GM21381 (cell line): ENCODE measurements around the gene MRPL40.

ENCODE experiments used
- ATAC-seq: cut with Tn5 transposase; IDR thresholded peaks from one replicate; pipeline ENCODE4 v1.9.1; 2021; ENCODE audit warnings: mild to moderate bottlenecking, moderate library complexity; ENCODE audit not compliant: unreplicated experiment

MRPL40 gene

GRCh38 chr22:19457828-19458428 is 25.6 kb downstream of the MRPL40 start:
- ATAC-seq = no peak

- no peak for ATAC-seq
Measured at GRCh38 chr22:19460036-19460435, 27.7 kb downstream of the MRPL40 start.

- no peak for ATAC-seq
Measured at GRCh38 chr22:19461506-19461905, 29.2 kb downstream of the MRPL40 start.

DNA sequence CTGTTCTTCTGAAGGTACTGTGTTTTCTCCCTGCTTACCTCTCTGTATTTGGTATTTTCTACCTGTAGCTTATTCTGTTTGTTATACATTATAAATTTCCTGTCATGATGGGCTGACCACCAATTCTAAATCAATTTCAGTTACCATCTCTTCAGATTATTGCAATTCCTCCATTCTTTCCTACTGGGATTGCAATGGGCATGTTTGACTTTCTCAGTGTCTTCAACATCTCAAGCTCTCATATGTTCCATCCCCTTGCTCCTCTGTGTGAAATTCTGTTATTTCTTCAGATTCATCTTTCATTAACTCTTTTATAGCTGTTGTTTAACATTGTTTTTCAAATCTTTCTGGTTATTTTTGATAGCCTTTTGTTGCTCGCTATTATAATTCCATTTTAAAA is 30.7 kb downstream of the MRPL40 start:
- no peak for ATAC-seq

GRCh38 chr22:19463491-19464469 is 31.4 kb downstream of the MRPL40 start:
- no peak for ATAC-seq

DNA sequence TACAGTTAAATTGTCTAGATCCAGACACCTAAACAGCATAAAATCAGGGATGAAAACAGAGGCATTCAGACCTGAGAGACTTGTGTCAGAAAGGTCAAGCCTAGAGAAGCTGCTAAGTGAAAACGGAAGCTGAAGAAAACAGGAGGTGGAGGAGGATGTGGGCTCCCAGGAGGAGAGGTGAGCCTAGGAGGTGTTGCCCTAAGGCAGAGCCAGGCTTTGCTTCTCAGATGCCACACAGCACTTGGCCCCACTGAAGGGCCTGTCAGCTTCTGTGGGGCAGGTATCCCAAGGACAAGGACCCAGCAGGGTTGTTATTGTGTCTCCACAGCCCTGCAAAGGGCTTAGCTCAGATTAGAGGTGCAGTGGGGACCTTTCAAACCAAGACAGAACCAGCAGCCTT is 32.2 kb downstream of the MRPL40 start:
- ATAC-seq = no peak

- no peak for ATAC-seq
Measured at GRCh38 chr22:19464975-19465374, 32.6 kb downstream of the MRPL40 start.

DNA sequence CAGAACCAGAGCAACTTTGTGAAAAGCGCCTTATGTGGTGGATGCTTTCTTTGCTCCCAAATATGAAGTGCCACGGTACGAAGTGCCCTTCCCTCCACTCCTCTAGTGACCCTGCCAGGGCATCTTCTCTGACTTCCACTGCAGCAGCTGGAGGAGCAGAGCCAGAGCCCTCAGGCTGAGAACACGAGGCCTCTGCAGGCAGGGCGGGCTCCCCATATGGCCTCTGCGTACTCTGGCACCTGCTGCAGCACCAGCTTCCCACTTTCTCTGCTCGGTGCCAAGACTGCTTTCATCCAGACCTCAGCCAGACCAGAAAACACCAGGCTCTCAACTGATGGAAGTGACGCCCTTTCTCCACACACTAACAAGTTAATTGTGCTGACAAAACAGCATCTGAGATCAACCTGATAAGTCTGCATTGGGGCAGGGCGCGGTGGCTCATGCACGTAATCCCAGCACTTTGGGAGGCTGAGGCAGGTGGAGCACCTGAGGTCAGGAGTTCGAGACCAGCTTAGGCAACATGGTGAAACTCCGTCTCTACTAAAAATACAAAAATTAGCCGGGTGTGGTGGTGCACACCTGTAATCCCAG is 33.9 kb downstream of the MRPL40 start:
- no peak for ATAC-seq

DNA sequence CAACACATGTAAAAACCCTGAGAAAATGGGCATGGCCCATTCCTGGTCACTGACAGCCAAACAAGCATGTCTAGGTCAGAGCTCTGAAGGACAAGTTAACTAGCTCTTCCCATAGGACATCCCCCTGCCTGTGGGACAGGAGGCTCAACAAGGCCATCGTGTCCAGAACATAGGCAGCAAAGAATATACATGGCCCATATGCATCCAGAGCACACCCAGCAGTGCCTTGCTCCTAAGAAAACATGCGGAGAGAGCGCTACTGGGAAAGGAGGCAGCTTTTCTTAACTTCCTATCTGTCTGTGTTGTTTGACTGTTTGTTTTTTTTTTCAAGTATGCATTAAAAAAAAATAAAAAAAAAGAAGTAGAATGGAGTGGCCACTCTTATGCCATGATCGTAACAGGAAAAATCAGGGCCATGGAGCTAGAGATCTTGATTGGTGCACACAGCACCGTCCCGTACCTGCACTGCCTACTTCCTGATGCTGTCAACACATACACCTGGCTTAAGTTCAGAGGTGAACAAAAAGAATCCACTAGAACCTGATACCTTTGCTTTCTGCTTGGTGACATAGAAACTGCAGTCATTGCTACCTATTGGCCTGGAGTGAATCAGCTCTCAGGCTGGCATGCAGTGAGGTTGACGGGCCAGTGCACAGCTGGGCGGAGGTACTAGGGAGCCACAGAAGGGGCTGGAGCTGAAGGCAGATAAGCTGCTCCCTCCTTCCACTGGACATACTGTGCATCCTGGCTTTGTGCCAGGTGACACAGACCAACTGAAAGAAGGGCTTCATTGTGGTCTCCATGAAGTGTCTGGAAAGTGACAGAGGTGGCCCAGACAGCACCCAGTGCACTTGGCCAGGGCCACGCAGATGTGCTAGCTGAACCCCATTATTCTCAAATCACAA is 34.8 kb downstream of the MRPL40 start:
- ATAC-seq = no peak

- no peak for ATAC-seq
Measured at GRCh38 chr22:19467912-19468311, 35.6 kb downstream of the MRPL40 start.

DNA sequence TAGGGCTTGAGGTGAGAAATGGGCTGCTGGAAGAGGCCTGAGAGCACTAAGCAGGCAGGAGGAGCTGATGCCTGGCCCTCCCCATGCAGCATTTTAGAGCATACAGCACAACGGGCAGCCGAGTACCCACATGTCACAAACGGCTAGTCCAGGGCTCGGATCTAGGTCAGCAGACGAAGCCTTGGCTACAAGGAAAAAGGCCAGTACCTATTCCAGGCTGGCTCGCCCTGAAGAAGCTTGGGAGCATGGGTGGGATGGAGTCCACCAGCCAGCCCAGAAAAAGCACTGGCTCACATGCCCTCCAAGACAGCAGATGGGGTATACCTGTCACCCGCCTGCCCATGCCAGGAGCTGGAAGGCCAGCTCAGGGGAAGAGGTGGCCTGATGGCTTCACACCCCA is 37.1 kb downstream of the MRPL40 start:
- ATAC-seq = no peak

GRCh38 chr22:19470010-19470409 is 37.7 kb downstream of the MRPL40 start:
- ATAC-seq = no peak

GRCh38 chr22:19471572-19471971 is 39.2 kb downstream of the MRPL40 start:
- ATAC-seq = no peak

DNA sequence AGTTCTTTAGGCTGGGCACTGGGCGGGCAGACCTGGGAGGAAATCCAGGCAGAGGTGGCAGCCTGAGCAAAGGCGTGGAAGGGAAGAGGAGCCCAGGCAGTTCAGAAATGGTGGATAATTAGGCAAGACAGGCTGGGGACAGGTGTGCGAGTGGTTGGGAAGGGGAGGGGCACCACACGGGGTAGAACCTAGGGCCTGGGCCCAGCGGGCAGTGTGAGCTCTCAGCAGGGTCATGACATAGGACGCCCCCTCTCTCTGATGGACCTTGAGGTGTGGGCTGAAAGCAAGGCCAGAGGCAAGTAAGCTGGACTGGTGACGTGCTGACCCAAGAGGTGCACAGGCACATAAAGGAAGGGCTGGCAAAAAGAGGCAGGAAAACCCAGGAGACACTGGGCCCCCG is 39.9 kb downstream of the MRPL40 start:
- ATAC-seq = no peak

DNA sequence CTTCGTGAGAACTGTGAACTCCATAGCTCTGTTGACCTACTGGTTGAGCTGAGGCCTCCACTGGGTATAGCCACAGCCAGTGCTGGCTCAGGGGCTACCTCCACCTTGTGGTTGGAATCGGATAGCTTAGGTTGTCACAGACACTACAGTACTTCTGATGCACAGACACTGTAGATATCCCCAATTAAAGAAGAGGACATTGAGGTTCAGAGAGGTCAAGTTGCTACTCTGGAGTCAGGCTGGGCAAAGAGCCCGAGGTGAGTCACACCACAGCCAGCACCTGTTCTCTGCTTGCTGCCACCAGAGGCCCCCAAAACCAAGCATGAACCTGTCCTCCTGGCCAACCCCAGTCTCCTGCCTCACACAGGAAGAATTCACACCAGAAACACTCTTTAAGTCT is 41.2 kb downstream of the MRPL40 start:
- ATAC-seq = no peak

DNA sequence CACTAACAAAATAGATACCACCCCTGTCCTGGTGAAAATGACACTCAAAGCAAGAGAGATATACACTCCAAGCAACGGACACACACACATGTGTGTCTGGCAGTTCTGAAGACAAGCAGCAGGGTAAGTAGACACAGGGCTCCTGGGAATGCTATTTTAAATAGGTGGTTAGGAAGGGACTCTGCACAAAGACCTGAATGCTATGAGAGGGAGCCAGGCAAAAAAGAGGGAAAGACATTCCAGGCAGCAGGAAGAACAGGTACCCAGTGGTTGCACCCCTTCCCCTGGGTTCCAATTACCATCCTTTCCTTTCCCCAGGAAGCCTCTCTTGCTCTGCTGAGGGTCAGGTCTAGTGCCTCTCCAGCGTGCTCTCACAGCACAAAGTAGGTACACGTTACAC is 43.7 kb downstream of the MRPL40 start:
- no peak for ATAC-seq

- ATAC-seq = no peak
Measured at GRCh38 chr22:19477321-19478044, 45.1 kb downstream of the MRPL40 start.

DNA sequence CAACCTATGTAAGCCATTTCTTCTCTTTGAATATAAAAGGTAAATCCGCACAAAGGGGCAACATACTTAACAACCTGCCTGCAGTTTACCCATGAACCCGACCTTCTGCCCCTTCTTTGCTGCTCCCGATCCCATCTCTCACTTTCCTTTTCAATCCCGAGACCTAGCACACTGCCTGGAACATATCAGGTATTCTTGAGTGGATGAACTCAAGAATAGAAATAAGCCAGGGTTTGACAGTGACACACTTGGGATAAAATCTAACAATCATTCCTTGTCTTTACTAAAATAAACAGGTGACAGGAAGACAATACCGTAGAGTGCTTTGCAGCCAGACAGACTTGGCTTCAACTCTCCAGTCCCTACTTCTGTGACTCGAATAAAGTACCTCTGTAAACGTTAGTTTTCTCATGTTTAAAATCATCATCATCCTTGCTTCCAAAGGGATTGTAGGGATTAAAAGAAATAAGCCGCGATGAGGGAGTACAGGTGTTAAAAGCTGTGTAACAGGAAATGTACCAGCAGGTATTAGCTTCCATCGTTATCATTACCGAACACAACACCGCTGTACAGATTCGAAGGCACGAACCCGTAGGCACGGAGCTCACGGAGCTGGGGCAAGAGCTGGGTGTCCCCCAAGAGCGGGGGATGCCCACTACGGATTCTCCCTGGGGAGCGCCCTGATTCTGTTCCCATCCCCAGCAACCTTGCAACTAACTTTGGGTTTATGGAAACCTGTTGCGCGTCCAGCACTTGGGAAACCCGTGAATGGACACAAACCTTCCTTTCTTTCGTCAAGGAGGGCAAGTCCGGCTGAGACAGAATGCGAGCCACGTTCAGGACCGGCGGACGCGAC is 45.9 kb downstream of the MRPL40 start:
- ATAC-seq = no peak

DNA sequence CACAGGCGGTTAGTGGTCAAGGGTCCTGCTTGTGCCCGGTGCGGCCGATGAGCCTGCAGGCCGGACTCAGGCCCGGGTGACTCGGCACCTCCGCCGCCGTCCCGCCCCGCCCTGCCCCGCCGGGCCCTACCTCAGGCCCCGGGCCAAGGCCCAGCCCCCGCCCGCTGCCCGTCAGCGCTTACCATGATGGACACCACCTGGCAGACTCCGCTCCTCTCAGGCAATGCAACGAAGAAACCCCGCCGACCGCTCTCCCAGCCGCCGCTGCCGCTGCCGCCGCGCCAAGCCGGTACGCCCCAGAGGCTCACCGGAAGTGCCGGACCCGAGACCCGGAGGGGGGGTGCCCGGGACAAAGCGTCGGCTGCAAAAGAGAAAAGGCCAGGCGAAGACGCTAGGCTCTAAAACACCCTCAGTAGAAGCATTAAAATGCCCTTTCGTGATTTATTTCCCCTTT is 46.6 kb downstream of the MRPL40 start, which contains the start of gene UFD1:
Gene UFD1, minus strand, starts transcription at position 293 of the 454 bp plus-strand sequence. Its CDS starts 108 bp downstream, at position 185.
- peak; percentile 53 for ATAC-seq
